NCI-H748 (cell line): ENCODE results near the gene ELAC1.
"Not testable (repeated sequence)": the region's sequence is repeated elsewhere in the genome, so short reads cannot be mapped to it uniquely, and the experiment has no call there.

Source experiments
- DNase-seq: peaks from one replicate; lab custom pipeline; 2025; ENCODE audit not compliant: unreplicated experiment; lab: John Stamatoyannopoulos, UW

ELAC1 gene

DNA sequence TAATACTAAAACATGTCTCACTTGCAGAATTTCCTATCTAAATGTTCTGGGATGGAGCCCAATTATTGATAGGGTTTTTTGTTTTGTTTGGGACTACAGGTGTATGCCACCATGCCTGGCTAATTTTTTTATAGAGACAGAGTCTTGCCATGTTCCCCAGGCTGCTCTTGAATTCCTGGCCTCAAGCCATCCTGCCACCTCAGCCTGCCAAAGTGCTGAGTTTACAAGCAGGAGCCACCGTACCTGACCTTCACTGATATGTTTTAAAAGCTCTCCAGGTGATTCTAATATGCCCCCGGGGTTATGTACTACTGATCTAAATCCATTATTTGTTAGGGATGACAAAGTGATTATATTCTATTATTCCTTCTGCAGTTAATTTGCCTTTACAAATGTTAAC lies 2.2 kb downstream of the ELAC1 start:
- DNase-seq, result peak; percentile 20

DNA sequence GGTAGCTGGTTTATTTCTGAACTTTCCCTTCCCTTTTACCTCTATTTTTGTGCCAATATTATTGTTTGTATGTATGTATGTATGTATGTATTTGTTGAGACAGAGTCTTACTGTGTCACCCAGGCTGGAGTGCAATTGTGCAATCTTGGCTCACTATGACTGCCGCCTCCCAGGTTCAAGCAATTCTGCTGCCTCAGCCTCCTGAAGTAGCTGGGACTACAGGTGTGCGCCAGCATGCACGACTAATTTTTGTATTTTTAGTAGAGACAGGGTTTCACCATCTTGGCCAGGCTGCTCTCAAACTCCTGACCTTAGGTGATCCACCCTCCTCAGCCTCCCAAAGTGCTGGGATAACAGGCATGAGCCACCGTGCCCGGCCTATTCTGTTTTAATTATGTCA lies 4.6 kb downstream of the ELAC1 start:
- not testable (repeated sequence) for DNase-seq

DNA sequence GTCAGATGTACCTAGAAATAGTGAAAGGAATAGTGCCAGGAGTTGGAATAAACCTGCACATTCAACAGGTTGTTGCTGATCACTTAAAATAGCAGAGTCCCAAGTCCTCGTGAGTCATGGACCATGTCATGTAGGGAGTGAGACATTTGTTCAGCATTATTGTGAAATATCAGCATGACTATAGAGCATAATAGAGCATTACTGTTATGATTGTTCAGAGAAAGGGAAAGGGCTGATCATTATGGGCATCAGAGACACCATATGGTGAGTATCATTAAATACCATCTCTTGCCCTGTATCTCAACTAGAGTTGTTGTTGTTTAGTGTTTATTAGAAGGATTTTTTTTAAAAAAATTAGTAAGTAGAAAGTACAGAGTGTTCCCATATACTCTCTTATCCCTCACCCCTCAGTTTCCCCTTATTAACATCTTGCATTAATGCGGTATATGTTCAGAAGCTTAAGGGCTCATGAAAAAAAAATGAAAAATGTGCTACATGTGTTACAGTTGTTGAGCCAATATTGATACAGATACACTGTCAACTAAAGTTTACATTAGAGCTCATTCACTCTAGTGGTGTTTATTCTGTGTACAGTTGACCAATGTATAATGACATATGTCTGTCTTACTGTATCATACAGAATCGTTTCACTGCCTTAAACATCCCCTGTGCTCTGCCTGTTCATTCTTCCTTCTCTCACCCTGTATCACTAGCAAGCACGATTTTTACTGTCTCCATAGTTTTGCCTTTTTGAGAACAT lies 5.7 kb downstream of the ELAC1 start:
- DNase-seq, result no peak

DNA sequence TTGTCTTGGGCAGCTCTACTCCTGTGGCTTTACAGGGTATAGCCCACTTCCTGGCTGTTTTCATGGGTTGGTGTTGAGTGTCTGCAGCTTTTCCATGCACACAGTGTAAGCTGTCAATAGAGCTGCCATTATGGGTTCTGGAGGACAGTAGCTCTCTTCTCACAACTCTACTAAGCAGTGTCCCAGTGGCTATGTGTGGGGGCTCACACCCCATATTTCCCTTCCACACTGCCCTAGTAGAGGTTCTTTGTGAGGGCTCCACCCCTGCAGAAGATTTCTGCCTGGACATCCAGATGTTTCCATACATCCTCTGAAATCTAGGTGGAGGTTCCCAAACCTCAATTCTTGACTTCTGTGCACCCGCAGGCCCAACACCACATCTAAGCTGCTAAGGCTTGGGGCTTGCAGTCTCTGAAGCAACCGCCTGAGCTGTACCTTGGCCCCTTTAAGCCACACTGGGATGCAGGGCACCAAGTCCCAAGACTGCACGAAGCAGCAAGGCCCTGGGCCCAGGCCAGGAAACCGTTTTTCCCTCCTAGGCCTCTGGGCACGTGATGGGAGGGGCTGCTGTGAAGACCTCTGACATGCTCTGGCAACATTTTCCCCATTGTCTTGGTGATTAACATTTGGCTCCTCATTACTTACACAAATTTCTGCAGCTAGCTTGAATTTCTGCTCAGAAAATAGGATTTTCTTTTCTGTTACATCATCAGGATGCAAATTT lies 9.4 kb downstream of the ELAC1 start:
- no peak for DNase-seq

DNA sequence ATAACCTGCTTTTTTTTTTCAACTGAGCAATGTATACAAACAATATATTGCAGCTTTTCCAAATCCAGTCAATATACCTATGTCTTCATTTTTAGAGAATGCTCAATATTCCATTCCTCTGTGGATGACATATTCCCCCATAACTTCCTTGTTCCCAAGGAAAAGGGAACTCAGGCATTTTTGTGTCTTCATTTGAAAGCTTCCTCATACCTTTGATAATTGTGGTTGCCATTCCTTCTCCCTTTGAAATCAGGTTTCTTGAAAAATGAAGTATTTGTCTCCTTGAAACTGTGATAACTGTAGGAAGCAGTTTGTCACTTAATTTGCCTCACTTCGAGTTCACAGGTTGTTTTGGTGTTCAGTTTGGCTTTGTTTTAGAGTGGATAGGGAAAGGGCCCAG lies 13.5 kb downstream of the ELAC1 start:
- no peak for DNase-seq

DNA sequence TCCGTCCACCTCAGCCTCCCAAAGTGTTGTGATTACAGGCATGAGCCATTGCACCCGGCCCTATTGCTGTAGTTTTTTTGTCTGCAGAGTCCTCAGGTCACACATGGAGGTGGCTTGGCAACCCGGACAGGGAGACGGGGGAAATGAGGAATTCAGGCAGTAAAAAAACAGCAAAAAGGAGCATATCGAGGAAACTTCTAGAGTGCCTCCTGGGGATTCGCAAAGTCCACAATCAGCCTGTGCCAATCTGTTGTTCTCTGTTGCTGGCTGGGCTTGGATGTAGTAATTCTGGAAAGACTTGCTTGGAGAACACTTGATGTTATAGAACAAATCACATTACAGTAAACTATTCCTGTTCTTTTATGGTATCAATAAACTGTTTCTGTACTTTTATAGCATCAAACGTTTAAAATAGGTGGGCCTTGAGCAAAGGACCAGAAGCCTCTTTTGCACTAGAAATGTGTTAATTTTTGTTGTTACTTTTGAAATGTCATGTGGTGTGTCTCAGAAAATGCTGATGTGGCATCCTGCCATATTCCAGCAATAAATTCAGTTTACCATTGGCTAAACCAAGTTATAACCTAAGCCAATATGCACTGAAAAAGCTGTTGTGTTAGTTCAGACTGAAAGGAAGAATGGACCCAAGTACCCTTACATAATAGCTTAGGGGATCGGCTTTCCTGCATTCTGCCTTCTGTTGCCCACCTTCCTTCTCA lies 14.4 kb downstream of the ELAC1 start:
- no peak for DNase-seq

DNA sequence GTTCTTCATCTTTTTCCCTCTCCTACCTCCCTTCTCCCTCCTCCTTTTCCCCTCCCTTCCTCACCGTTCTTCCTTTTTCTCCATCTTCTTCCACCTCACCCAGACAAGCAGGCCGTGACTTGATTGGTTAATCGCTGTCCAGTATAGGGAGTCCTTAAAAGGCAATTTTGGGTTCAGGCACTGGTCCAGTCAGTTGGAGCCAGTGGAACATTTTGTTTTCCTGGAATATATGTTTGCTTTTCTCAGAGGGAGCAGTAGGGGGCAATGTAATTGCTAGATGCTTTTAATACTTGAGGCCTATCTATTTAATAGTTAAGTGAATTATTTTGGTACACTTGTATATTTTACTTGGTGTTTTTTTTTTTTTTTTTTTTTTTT lies 15.0 kb downstream of the ELAC1 start:
- DNase-seq, result peak; percentile 27

DNA sequence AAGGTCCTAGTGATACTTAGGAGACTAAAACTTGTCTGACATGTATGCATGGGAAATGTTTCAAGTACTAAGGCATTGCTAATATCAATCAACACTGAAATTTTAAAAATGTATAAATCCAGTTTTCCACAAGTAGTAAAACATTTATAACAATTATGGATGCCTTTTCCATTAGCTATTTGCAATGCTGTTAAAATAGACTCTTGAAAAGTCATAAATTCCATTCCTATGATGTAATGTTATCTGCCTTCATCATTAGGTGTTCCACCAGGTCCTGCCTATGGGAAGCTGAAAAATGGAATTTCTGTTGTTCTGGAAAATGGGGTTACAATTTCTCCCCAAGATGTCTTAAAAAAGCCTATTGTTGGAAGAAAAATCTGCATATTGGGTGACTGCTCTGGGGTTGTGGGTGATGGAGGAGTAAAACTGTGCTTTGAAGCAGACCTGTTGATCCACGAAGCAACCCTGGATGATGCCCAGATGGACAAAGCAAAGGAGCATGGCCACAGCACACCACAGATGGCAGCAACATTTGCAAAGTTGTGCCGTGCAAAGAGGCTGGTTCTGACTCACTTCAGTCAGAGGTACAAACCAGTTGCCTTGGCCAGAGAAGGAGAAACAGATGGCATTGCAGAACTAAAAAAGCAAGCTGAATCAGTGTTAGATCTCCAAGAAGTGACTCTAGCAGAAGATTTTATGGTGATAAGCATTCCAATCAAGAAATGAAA lies 18.7 kb downstream of the ELAC1 start:
- no peak for DNase-seq

DNA sequence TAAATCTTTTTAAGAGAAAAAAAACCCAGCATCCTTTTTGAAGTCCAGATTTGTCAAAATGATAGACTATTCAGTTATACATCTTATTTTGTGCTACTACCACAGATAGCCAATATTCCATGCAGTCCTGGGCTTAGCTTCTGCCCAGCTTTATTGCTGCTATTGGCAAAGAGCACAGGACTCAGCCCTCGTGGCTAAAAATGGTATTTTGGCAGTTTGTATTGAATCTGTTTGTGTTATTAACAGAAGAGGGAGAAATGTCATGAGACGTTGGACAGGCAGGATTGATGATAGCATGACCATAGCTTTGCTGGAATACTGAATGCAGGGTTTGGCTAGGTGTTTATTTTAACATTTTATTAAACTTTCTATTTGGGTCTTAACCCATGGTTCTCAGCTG lies 19.4 kb downstream of the ELAC1 start:
- no peak for DNase-seq

DNA sequence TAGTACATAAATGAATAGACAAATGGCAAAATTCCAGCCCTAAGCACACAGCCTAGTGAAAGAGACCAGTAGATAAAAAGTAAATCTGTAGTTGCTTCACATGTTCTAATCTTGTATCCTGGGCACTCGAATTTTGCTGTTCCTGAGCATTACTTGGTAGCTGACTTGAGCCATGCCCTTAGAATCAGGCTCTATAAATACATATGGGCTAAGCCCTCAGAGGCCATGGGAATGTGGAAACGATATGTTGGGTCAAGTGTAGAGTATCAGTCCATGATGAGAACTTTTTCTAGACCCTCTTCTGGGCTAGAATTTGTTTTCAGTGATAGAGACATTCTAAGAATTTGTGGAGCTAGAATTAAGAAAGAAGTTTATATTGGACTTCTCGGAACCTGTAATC lies 21.9 kb downstream of the ELAC1 start:
- DNase-seq, result no peak

DNA sequence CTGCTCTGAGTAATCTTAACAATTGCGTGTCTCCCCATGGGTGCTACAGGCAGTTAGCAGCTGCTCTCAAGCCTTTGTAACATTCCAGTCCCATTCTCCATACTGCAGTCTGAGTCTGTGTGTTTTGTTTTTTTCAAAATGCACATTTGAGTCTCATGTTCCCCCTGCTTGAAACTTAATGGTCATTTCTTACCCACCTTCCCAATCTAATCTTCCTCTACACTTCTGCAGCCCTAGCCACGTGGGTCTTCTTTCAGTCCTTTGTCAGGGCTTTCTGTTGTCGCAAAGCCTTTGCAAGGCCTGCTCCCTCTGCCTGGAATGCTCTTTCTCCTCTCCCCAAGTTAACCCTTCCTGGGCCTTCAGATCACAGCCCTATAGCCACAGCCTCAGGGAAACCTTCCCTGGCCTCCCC lies 24.5 kb downstream of the ELAC1 start:
- no peak for DNase-seq

DNA sequence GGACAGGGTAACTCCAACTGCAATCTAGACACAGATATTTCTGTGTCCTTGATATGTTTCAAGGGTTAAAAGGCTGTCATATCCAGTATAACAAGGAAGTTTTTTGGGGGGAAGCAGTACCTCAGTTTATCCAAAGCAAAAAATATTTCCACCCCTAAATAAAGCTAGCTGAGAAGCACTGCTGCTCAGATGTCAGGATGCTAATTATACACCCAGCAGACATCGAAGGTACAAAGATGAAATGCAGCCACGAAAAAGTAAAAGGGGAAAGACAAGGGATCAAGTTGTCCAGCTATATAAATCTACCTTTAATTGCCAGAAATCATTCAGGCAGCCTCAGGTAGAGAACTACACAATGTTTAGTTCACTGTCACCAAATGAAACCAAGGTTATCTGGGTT lies 26.2 kb downstream of the ELAC1 start:
- no peak for DNase-seq

DNA sequence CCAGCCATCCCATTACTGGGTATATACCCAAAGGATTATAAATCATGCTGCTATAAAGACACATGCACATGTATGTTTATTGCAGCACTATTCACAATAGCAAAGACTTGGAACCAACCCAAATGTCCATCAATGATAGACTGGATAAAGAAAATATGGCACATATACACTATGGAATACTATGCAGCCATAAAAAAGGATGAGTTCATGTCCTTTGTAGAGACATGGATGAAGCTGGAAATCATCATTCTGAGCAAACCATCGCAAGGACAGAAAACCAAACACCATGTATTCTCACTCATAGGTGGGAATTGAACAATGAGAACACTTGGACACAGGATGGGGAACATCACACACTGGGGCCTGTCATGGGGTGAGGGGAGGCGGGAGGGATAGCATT lies 35.3 kb downstream of the ELAC1 start:
- DNase-seq, result not testable (repeated sequence)

DNA sequence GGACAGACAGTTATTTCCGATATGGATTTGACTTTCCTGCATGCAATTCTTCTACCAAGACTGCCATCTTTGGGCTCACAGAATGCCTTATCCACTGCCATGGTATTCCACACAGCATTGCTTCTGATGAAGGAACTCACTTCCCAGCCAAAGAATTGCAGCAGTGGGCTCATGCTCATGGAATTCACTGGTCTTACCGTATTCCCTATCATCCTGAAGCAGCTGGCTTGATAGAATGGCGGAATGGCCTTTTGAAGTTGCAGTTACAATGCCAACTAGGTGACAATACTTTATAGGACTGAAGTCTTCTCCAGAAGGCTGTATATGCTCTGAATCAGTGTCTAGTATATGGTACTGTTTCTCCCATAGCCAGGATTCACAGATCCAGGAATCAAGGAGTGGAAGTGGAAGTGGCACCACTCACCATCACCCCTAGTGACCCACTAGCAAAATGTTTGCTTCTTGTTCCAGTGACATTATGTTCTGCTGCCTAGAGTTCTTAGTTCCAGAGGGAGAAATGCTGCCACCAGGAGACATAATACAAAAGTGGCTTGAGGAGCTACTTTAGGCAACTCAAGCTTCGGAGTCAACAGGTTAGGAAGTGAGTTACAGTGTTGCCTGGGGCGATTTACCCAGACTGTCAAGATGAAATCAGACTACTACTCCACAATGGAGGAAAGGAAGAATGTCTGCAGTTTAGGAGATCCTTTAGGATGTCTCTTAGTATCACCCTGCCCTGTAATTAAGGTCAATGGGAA lies 38.4 kb downstream of the ELAC1 start:
- no peak for DNase-seq

DNA sequence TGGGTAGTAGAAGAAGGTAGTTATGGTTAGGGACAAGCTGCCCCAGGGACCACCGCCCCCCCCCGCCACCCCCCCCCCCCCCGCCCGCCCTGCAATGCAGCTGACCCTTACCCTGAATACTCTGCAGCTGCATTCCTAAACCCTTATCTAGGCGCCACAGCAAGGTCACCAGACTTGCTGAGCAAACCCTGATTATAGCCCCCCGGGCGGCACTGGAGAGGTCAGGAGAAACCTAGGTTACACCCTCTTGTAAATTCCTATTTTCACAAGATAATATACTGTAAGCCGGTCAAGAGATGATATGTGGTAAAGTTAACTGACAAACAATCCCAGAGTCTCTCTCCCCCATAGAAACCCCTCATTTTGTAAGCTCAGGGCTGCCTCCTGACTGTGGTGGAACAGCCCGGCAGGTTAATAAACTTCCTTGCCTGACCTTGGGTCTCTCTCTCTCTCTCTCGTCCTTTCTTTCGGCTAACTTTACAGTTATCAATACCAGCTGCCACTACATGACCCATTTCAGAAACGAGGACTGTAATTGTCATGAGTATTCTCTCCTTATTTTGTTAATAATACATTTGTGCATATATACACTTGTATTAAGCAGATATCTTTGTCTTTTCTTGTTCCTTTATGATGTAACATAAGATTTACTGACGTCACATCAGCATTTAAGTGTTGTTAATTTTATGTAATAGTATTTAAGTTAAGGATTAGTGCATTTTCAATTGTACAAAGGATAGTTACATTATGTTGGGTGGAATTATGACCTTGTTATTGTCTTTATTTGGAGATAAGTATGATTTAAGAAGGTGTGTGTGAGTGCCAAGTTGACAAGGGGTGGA lies 39.3 kb downstream of the ELAC1 start:
- no peak for DNase-seq

DNA sequence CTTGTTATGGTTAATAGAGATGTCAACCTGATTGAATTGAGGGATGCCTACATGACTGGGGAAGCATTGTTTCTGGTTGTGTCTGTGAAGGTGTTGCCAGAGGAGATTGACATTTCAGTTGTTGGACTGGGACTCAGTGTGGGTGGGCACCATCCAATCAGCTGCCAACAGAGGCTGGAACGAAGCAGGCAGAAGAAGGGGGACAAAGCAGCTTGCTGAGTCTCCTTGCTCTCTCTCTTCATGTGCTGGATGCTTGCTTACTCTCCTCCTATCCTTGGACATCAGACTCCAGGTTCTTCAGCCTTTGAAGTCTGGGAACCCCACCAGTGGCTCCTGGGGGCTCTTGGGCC lies 39.9 kb downstream of the ELAC1 start:
- DNase-seq, result no peak

DNA sequence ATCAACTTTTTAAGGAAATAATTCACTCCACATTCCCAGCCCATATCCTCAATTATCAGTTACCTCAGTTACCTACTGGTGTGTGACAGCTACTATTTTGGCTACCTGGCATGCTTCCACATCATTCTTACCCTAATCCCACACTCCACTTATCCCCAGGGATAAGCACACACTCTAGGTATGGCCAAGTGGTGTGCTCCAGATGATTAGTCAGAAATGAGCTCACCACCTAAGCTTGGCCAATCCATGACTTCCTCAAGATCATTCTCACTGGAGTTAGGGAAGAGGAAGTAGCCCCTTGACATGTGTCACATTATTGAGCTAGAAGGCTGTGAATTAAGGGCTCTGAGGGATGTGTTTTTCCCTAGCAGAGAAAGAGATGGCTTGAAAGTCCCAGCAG lies 41.2 kb downstream of the ELAC1 start:
- DNase-seq, result peak; percentile 32

DNA sequence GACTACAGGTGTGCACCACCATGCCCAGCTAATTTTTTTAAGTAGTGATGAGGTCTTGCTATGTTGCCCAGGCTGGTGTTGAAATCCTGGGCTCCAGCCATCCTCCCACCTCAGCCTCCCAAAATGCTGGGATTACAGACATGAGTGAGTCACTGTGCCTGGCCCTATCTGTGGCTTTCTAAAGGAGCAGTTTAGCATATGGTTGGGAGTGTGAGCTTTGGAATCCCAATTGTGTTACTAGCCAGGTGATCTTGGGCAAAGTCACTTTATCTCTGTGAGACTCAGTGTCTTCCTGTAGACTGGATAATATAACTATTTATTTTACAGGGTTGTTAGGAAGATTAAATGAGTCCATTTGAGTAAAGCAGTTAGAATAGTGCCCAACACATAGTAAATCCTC lies 42.4 kb downstream of the ELAC1 start:
- no peak for DNase-seq

DNA sequence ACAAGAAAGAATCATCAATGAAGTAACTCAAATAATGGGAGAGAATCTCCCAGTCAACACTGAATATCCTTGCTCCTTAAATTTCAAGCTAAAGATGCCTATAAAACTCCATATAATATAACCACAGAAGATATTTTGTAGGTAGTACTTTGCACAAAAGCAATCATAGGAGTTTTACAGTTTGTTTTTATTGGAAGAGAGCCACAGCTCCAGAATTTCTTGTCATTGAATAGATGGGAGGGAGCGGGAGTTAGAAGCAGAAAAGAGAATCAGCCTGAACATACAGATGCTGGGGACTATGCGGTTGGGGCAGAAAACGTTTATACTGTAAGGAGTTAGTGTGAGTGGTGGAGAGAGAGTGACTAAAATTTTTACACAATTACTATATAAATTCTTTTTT lies 43.9 kb downstream of the ELAC1 start:
- no peak for DNase-seq

DNA sequence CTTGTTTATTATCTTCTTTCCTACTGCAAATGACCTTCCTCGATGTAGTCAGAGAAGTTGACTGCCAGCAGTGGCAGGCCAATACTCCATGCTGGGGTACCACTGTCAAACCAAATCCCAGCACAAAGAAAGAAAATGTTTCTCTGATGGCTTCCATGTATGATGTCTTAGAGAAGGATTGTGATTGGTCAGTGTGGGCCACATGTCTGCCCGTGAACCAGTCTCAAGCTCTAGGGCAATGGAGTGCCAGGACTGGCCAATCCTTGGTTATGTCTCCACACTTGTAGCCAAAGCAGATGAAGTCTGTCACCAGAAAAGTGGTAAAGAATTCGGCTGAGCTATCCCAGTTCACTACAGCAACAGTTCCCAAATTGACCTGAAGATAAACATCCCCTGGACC lies 44.6 kb downstream of the ELAC1 start:
- no peak for DNase-seq
